HCT116 (cell line): ENCODE measurements around the gene RPS16. TPM values are rescaled to one million over a fixed set of nuclear protein-coding genes. Genes with fewer than 3 reads are reported as not detected.

Experiments used
- ATAC-seq: fragments of 200-7000 bp; cut with Tn5 transposase; 2 replicates; pipeline ENCODE4 v1.9.1; 2020; ENCODE audit warnings: mild to moderate bottlenecking, moderate library complexity
- BruUV-seq: library from RNA; stranded (reverse); fragments of 400-500 nt; replicated peaks from 2 replicates; lab custom pipeline; 2021; lab: Mats Ljungman, UMichigan
- CTCF ChIA-PET: fragments of 300-600 bp; sonication (Branson Sonifier 250); formaldehyde crosslinking; loops from one replicate; lab custom pipeline; 2021; ENCODE audit warnings: antibody characterized with exemption; lab: Charles Lee
- POLR2A ChIA-PET: fragments of 300-600, 350-600 bp; sonication (Branson Sonifier 250); formaldehyde crosslinking; loops from one replicate; lab custom pipeline; 2021; ENCODE audit warnings: antibody characterized with exemption; lab: Charles Lee
- RAD21 ChIA-PET, 2 experiments: fragments of 300-600 bp; sonication (Branson Sonifier 250); formaldehyde crosslinking; loops; one replicate each; lab custom pipeline; 2023; ENCODE audit warnings: low total read pairs in 2 of 2; ENCODE audit not compliant: uncharacterized antibody in 2 of 2, unreplicated experiment in 2 of 2, low non-redundant PET in 1 of 2; lab: Charles Lee
- DNase-seq: peaks from one replicate; pipeline ENCODE4 v3.0.0-alpha.2; 2010; ENCODE audit warnings: low read depth, low spot score
- H2AFZ ChIP-seq: fragments of 200-600 bp; shearing (Covaris generic), sonication (generic); 2 replicates; pipeline ENCODE4 v1.6.1; 2017; ENCODE audit warnings: low read depth, mixed run types, mixed read lengths, antibody characterized with exemption, low read length; ENCODE audit not compliant: poor library complexity, severe bottlenecking
- H3K27ac ChIP-seq: 2 replicates; pipeline ENCODE4 v1.5.1; 2012; ENCODE audit warnings: low read depth, low read length
- H3K27me3 ChIP-seq: fragments of 200-600 bp; sonication (generic); 2 replicates; pipeline ENCODE4 v1.6.1; 2016; ENCODE audit warnings: mixed run types, low read length, mixed read lengths; ENCODE audit not compliant: insufficient read depth
- H3K36me3 ChIP-seq, 2 experiments: fragments of 200-500 bp in 1 of 2; fragments of 200-600 bp in 1 of 2; sonication (Bioruptor generic) in 1 of 2; sonication (generic) in 1 of 2; 2 replicates each; pipeline versions ENCODE4 v1.5.1 to v1.6.1; 2014 to 2016; ENCODE audit warnings: low read length in 2 of 2, inconsistent platforms in 1 of 2, mixed read lengths in 1 of 2, mixed run types in 1 of 2; ENCODE audit not compliant: insufficient read depth in 2 of 2, control insufficient read depth in 1 of 2
- H3K4me1 ChIP-seq, 2 experiments: fragments of 200-600 bp in 1 of 2; sonication (generic) in 1 of 2; 2 replicates each; pipeline versions ENCODE4 v1.5.1 to v1.6.1; 2012 to 2017; ENCODE audit warnings: low read length in 2 of 2, inconsistent platforms in 1 of 2, mild to moderate bottlenecking in 1 of 2, mixed read lengths in 1 of 2, mixed run types in 1 of 2, moderate library complexity in 1 of 2; ENCODE audit not compliant: insufficient read depth in 2 of 2, control insufficient read depth in 1 of 2
- H3K4me2 ChIP-seq: fragments of 200-600 bp; sonication (generic); 2 replicates; pipeline ENCODE4 v1.6.1; 2017; ENCODE audit warnings: mixed run types, low read length, mixed read lengths
- H3K4me3 ChIP-seq, 2 experiments: fragments of 200-600 bp in 1 of 2; sonication (generic) in 1 of 2; replicated peaks in 1 of 2; 2 replicates each; pipeline ENCODE4 v1.5.1; 2011 to 2016; ENCODE audit warnings: low read length in 2 of 2, control low read depth in 1 of 2, low read depth in 1 of 2, mild to moderate bottlenecking in 1 of 2, mixed read lengths in 1 of 2, mixed run types in 1 of 2
- H3K79me2 ChIP-seq: fragments of 200-600 bp; sonication (generic); 2 replicates; pipeline ENCODE4 v1.6.1; 2017; ENCODE audit warnings: mild to moderate bottlenecking, mixed run types, low read length, moderate library complexity, mixed read lengths; ENCODE audit not compliant: insufficient read depth
- H3K9ac ChIP-seq: fragments of 200-600 bp; sonication (generic); 2 replicates; pipeline ENCODE4 v1.6.1; 2016; ENCODE audit warnings: low read length, mixed read lengths
- H3K9me2 ChIP-seq: fragments of 200-600 bp; sonication (generic), shearing (Covaris generic); 2 replicates; pipeline ENCODE4 v1.6.1; 2017; ENCODE audit warnings: mixed run types, mild to moderate bottlenecking, moderate library complexity; ENCODE audit not compliant: insufficient read depth
- H3K9me3 ChIP-seq, 2 experiments: fragments of 200-500 bp in 1 of 2; fragments of 200-600 bp in 1 of 2; sonication (Bioruptor generic) in 1 of 2; sonication (generic) in 1 of 2; 2 replicates each; pipeline ENCODE4 v1.6.1; 2014 to 2017; ENCODE audit warnings: low read length in 2 of 2, mixed read lengths in 2 of 2, inconsistent platforms in 1 of 2, low read depth in 1 of 2, mild to moderate bottlenecking in 1 of 2, mixed run types in 1 of 2, moderate library complexity in 1 of 2; ENCODE audit not compliant: control insufficient read depth in 1 of 2, insufficient read depth in 1 of 2
- H4K20me1 ChIP-seq: fragments of 200-600 bp; sonication (generic), shearing (Covaris generic); 2 replicates; pipeline ENCODE4 v1.6.1; 2017; ENCODE audit warnings: mixed run types, mild to moderate bottlenecking, moderate library complexity; ENCODE audit not compliant: insufficient read depth
- EGR1 ChIP-seq: IDR thresholded peaks from 2 replicates; pipeline ENCODE4 v1.6.1; 2012; ENCODE audit warnings: low read depth
- EZH2phosphoT487 ChIP-seq: fragments of 200-600 bp; IDR thresholded peaks from 2 replicates; pipeline ENCODE4 v1.6.1; 2018; ENCODE audit warnings: antibody characterized with exemption, borderline replicate concordance
- FOSL1 ChIP-seq: IDR thresholded peaks from 2 replicates; pipeline ENCODE4 v1.6.1; 2012; ENCODE audit warnings: low read depth
- POLR2A ChIP-seq: IDR thresholded peaks from 2 replicates; pipeline ENCODE4 v1.7.0; 2011; ENCODE audit warnings: borderline replicate concordance; ENCODE audit not compliant: insufficient read depth, insufficient read length; ENCODE audit errors: extremely low read depth
- POLR2AphosphoS5 ChIP-seq: IDR thresholded peaks from 2 replicates; pipeline ENCODE4 v1.6.1; 2011; ENCODE audit warnings: mild to moderate bottlenecking, low read depth, low read length, moderate library complexity
- SP1 ChIP-seq: IDR thresholded peaks from 2 replicates; pipeline ENCODE4 v1.6.1; 2012; ENCODE audit warnings: low read depth
- TCF7L2 ChIP-seq: IDR thresholded peaks from 2 replicates; pipeline ENCODE4 v1.7.0; 2011; ENCODE audit warnings: borderline replicate concordance, inconsistent platforms; ENCODE audit not compliant: insufficient read depth, insufficient read length; ENCODE audit errors: extremely low read depth
- intact Hi-C: fragments of 100-400 bp; cut with micrococcal nuclease; formaldehyde crosslinking; loops from 2 replicates; pipeline ENCODE4 v1.10.0; 2022
- total RNA-seq: library from RNA; stranded (reverse); gene quantifications from one replicate; pipeline ENCODE4 v1.2.1, GENCODE V29; 2021; ENCODE audit not compliant: unreplicated experiment
- TF ChIP-seq, protein P1 (sequence below): IDR thresholded peaks from 2 replicates; pipeline ENCODE4 v1.6.1; 2012; ENCODE audit warnings: low read depth

RPS16 gene
- total RNA-seq, 1 experiment from 2014 or later = 3,365 TPM

DNA sequence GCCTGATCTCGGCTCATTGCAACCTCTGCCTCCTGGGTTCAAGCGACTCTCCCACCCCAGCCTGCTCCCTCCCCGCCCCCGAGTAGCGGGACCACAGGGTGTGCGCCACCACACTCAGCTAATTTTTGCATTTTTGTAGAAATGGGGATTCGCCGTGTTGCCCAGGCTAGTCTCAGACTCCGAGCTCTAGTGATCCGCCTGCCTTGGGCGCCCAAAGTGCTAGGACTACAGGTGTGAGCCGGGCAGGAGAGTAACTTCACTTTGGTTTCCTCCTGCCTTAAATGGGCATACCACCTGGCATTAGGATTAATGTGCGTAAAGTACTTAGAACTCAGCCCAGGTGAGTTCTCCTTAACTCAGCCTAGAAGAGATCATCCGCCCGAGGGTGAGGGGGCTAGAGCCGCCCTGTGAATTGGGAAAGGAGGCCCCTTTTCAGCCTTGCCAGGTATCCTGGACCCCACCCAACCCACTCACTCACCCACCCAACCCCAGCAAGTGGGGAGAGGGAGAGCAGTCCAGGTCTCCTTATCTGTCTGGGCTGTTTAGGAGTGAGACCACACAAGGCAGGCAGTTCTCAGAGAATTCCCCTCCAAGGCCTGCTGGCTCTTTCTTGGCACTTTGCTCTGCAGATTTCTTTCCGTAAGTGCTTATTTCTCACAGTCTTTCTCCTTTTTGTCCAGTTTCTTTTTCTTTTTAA is 30.3 kb downstream of the RPS16 start (continued):
- TF ChIP-seq, protein P1, sequence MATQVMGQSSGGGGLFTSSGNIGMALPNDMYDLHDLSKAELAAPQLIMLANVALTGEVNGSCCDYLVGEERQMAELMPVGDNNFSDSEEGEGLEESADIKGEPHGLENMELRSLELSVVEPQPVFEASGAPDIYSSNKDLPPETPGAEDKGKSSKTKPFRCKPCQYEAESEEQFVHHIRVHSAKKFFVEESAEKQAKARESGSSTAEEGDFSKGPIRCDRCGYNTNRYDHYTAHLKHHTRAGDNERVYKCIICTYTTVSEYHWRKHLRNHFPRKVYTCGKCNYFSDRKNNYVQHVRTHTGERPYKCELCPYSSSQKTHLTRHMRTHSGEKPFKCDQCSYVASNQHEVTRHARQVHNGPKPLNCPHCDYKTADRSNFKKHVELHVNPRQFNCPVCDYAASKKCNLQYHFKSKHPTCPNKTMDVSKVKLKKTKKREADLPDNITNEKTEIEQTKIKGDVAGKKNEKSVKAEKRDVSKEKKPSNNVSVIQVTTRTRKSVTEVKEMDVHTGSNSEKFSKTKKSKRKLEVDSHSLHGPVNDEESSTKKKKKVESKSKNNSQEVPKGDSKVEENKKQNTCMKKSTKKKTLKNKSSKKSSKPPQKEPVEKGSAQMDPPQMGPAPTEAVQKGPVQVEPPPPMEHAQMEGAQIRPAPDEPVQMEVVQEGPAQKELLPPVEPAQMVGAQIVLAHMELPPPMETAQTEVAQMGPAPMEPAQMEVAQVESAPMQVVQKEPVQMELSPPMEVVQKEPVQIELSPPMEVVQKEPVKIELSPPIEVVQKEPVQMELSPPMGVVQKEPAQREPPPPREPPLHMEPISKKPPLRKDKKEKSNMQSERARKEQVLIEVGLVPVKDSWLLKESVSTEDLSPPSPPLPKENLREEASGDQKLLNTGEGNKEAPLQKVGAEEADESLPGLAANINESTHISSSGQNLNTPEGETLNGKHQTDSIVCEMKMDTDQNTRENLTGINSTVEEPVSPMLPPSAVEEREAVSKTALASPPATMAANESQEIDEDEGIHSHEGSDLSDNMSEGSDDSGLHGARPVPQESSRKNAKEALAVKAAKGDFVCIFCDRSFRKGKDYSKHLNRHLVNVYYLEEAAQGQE = no peak

DNA sequence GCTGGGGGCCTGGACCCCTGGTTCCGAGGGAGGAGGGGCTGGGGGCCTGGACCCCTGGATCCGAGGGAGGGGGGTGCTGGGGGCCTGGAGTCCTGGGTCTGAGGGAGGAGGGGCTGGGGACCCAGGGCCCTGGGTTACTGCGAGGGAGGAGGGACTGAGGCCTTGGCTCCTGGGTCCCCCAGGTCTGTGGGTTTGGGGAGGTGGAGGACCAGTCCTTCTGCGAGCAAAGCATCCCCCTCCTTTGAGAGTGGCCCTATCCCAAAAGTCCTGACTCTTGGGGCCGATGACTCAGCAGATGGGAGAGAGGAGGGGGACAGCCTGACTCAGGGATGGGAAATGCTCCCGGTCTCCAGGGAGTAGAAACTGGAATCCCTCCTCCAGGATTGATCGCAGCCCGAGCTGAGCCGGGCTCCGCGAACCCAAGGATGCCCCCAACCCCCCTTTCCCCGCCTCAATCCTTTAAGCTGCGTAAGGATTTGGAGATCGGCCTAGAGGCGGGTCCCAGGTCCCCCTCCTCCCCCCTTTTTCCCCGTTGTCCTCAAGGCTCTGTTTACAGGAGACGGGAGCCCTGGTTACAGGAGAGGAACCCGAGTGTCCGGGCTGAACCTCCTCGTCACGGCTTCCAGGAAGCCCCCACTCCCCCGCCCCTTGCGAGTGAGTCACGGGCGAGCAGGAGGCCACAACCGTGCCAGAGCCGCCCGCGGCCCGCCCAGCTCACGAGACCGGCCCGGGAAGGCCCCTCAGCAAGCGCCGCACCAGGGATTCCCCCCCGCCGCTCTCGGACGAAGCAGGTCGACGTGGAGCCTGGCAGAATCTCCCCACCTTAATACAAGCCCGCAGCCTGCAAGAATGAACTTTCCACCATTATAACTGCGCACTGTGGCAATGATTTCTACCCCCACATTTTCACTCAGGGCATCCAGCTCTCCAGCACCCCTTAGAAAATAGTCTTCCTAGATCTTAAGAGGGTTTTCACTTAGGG is 32.1 kb downstream of the RPS16 start:
- Histone ChIP-seq H3K9ac (peak overlapping the region; percentile 97), H3K36me3 (peaks cover 2 to 11% of the 10 kb centered on the region in 2 experiments; a peak in 1 of 4 replicates), H3K27ac (peak overlapping the region; percentile 99), H3K4me1 (peaks cover 53 to 88% of the 10 kb centered on the region in 2 experiments), H3K4me3 (peak overlapping the region; percentile 43 to 56), H3K27me3 (no peaks in the 10 kb centered on the region), H3K4me2 (peak overlapping the region; percentile 92), H4K20me1 (peaks cover 5% of the 10 kb centered on the region; the same call in 1 of the 2 replicates), H3K79me2 (peaks cover 34% of the 10 kb centered on the region), H3K9me2 (no peaks in the 10 kb centered on the region), H3K9me3 (no peaks in the 10 kb centered on the region), H2AFZ (no peak overlapping the region)
- ChIA-PET CTCF (interaction anchor here (0.6 kb wide), 1 partner anchor 365 kb away, joined by 3 read pairs; no protein-coding TSS in a partner anchor), RAD21 (no interaction called here), POLR2A (interaction anchor here (0.6 to 2.1 kb wide), 7 partner anchors 12 to 448 kb away, joined by 3 to 19 read pairs (median 4); partner anchors contain the start of genes MED29, PAF1 and RPS16)
- ATAC-seq (peak; percentile 55), DNase-seq (peak; percentile 92)
- TF ChIP-seq POLR2A (peak; percentile 40), EZH2phosphoT487 (no peak), TCF7L2 (peak; percentile 70), EGR1 (no peak), POLR2AphosphoS5 (peak; percentile 75), SP1 (no peak), FOSL1 (no peak)
- TF ChIP-seq, protein P1 = no peak
- intact Hi-C loops = no loop called here
- TSS peak; percentile 40 for BruUV-seq
